HepG2 (cell line): ENCODE data around the gene HLA-C. TPM values are rescaled to one million over a fixed set of nuclear protein-coding genes. Genes with fewer than 3 reads are reported as not detected.

Source experiments
- ATAC-seq: fragments of 200-7000 bp; cut with Tn5 transposase; 3 replicates; pipeline ENCODE4 v1.9.1; 2020; ENCODE audit warnings: mild to moderate bottlenecking, moderate library complexity
- BruUV-seq: library from RNA; stranded (reverse); fragments of 400-500 nt; replicated peaks from 2 replicates; lab custom pipeline; 2021; lab: Mats Ljungman, UMichigan
- CTCF ChIA-PET: fragments of 300-600 bp; formaldehyde crosslinking; extraction: SDS; loops from one replicate; lab custom pipeline; 2021; ENCODE audit warnings: low total read pairs, inconsistent platforms, low intra/inter-chr PET ratio; lab: Yijun Ruan, JAX
- POLR2A ChIA-PET: fragments of 350-600 bp; sonication (Branson Sonifier 250); formaldehyde crosslinking; loops from one replicate; lab custom pipeline; 2020; ENCODE audit warnings: antibody characterized with exemption, inconsistent platforms; lab: Yijun Ruan, JAX
- DNase-seq: peaks from one replicate; pipeline ENCODE4 v3.0.0-alpha.2; 2015; ENCODE audit warnings: low spot score
- FAIRE-seq: peaks from 3 replicates; lab custom pipeline; 2011; peaks lifted over from hg19 to GRCh38; lab: Jason Lieb, UNC
- H2AFZ ChIP-seq: one replicate; pipeline ENCODE4 v1.6.1; 2011; ENCODE audit warnings: low read length, inconsistent platforms
- H3K27ac ChIP-seq: fragments of 300-600 bp; 3 replicates; pipeline ENCODE4 v1.8.0; 2011; ENCODE audit warnings: mixed run types, mild to moderate bottlenecking, mixed read lengths, low read length, inconsistent platforms; ENCODE audit not compliant: insufficient read depth; ENCODE audit errors: extremely low read length
- H3K27me3 ChIP-seq, 2 experiments: fragments of 200-600 bp in 1 of 2; 2 replicates in 1 of 2; 3 replicates in 1 of 2; pipeline versions ENCODE4 v1.6.0 to v1.8.0; 2011; ENCODE audit warnings: low read length in 2 of 2, mild to moderate bottlenecking in 2 of 2, moderate library complexity in 2 of 2, inconsistent platforms in 1 of 2; ENCODE audit not compliant: insufficient read depth in 2 of 2, control insufficient read depth in 1 of 2
- H3K36me3 ChIP-seq, 2 experiments: fragments of 200-600 bp in 1 of 2; replicated peaks in 1 of 2; 2 replicates in 1 of 2; 3 replicates in 1 of 2; pipeline versions ENCODE4 v1.5.1 to v1.8.0; 2011; ENCODE audit warnings: low read length in 2 of 2, inconsistent platforms in 1 of 2; ENCODE audit not compliant: insufficient read depth in 2 of 2, control insufficient read depth in 1 of 2
- H3K4me1 ChIP-seq: 2 replicates; pipeline ENCODE4 v1.5.1; 2012; ENCODE audit warnings: low read length, inconsistent platforms; ENCODE audit not compliant: insufficient read depth
- H3K4me2 ChIP-seq: 2 replicates; pipeline ENCODE4 v1.6.0; 2011; ENCODE audit warnings: low read depth, low read length, inconsistent platforms
- H3K4me3 ChIP-seq, 3 experiments: fragments of 200-600 bp in 1 of 3; sonication (generic), shearing (Covaris generic) in 1 of 3; replicated peaks in 1 of 3; 2 replicates each; pipeline ENCODE4 v1.5.1; 2011 to 2016; ENCODE audit warnings: low read length in 3 of 3, inconsistent platforms in 2 of 3, low read depth in 2 of 3, mild to moderate bottlenecking in 2 of 3, control low read depth in 1 of 3, mixed read lengths in 1 of 3; ENCODE audit not compliant: insufficient read depth in 1 of 3
- H3K79me2 ChIP-seq: one replicate; pipeline ENCODE4 v1.6.1; 2011; ENCODE audit warnings: low read length, inconsistent platforms; ENCODE audit not compliant: insufficient read depth
- H3K9ac ChIP-seq: 2 replicates; pipeline ENCODE4 v1.6.0; 2011; ENCODE audit warnings: mild to moderate bottlenecking, low read depth, low read length, inconsistent platforms; ENCODE audit not compliant: insufficient read depth
- H3K9me3 ChIP-seq: 2 replicates; pipeline ENCODE4 v1.5.1; 2012; ENCODE audit warnings: mild to moderate bottlenecking, low read length
- H4K20me1 ChIP-seq: 2 replicates; pipeline ENCODE4 v1.6.0; 2011; ENCODE audit warnings: inconsistent platforms, mild to moderate bottlenecking, low read length, moderate library complexity; ENCODE audit not compliant: insufficient read depth
- CEBPB ChIP-seq: IDR thresholded peaks from 2 replicates; pipeline ENCODE4 v1.6.1; 2011; ENCODE audit warnings: low read depth, low read length, improper control_type of control experiment, borderline replicate concordance
- HDAC6 ChIP-seq: fragments of 200-600 bp; sonication (generic); IDR thresholded peaks from 2 replicates; pipeline ENCODE4 v1.7.0; 2017; ENCODE audit warnings: mild to moderate bottlenecking, antibody characterized with exemption, low read length, low read depth
- SRSF4 ChIP-seq: fragments of 200-400 bp; formaldehyde crosslinking; IDR thresholded peaks from one replicate; pipeline ENCODE4 v1.6.1; 2018; ENCODE audit warnings: mild to moderate bottlenecking, low read depth, low read length, moderate library complexity; ENCODE audit not compliant: poor library complexity, severe bottlenecking
- ZNF660 ChIP-seq: sonication (generic); formaldehyde crosslinking; IDR thresholded peaks from 2 replicates; pipeline ENCODE4 v1.5.1; 2020; ENCODE audit warnings: mild to moderate bottlenecking, low read depth, missing genetic modification reagents, borderline replicate concordance
- WGBS: methylation state at CpG from one replicate; pipeline ENCODE4 v1.1.6; 2017; ENCODE audit warnings: low lambda C conversion rate; 5-methylcytosine and 5-hydroxymethylcytosine counted together
- in situ Hi-C: cut with HindIII; loops from 2 replicates; pipeline ENCODE4 v1.10.0; 2017; ENCODE audit warnings: low pct_unique_long_range_greater_than_20kb; ENCODE audit not compliant: extremely low pct_ligation_motif_present
- intact Hi-C: fragments of 100-400 bp; cut with micrococcal nuclease; formaldehyde crosslinking; loops from one replicate; pipeline ENCODE4 v1.10.0; 2022; ENCODE audit not compliant: unreplicated experiment
- polyA plus RNA-seq, 8 experiments: library from polyadenylated mRNA; depleted of rRNA in 3 of 8; stranded (reverse) in 7 of 8; unstranded in 1 of 8; fragments of >200 nt; fragmentation: Illumina TruSeq in 4 of 8; extraction: Trizol in 4 of 8; gene quantifications; 2 replicates each; pipeline versions ENCODE4 v1.2.1 to v1.2.3, GENCODE V29; 2011 to 2016; ENCODE audit warnings: low read depth in 4 of 8, missing spikeins in 1 of 8, mixed read lengths in 1 of 8; ENCODE audit not compliant: insufficient read depth in 1 of 8
- total RNA-seq, 5 experiments: library from RNA; depleted of rRNA; stranded (reverse); fragments of >200 nt; fragmentation: Illumina TruSeq; extraction: Trizol; gene quantifications; 2 replicates each; pipeline ENCODE4 v1.2.3, GENCODE V29; 2016; ENCODE audit warnings: low read depth in 1 of 5
- TF ChIP-seq, protein P1 (sequence below): sonication (generic); IDR thresholded peaks from 2 replicates; pipeline ENCODE4 v1.6.1; 2016; ENCODE audit warnings: low read depth, borderline replicate concordance
- TF ChIP-seq, protein P2 (sequence below): sonication (generic); formaldehyde crosslinking; IDR thresholded peaks from 2 replicates; pipeline ENCODE4 v1.5.0; 2020; ENCODE audit warnings: mild to moderate bottlenecking, low read depth, missing genetic modification reagents, borderline replicate concordance

Gene HLA-C
- total and polyA plus RNA-seq, 2 of the 13 experiments (the other 11 are each of a cell fraction or from before 2014, with no cell fraction given) = 77.1 to 155 TPM

DNA sequence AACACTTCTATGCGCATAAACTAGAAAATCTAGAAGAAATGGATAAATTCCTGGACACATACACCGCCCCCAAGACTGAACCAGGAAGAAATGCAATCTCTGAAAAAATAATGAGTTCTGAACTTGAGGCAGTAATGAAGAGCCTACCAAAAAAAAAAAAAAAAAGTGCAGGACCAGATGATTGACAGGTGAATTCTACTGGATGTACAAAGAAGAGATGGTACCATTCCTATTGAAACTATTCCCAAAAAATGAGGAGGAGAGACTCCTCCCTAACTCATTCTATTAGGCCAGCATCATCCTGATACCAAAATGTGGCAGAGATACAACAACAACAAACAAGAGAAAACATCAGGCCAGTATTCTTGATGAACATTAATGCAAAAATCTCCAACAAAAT is 22.7 kb downstream of the HLA-C start:
- H3K27me3 ChIP-seq = peaks cover 0 to 7% of the 10 kb centered on the region in 2 experiments; a peak in 2 of 5 replicates
- H3K36me3 ChIP-seq = no peaks in the 10 kb centered on the region
- FAIRE-seq (no peak), ATAC-seq (no peak), DNase-seq (no peak)
- intact Hi-C loops (no loop called here), in situ Hi-C loops (no loop called here)
- no peaks in the 10 kb centered on the region for H3K79me2 ChIP-seq
- H3K27ac ChIP-seq = no peak overlapping the region
- peaks cover 9% of the 10 kb centered on the region; the same call in 1 of the 2 replicates for H3K4me1 ChIP-seq
- no peak overlapping the region for H3K9ac ChIP-seq
- POLR2A ChIA-PET = no interaction called here
- H4K20me1 ChIP-seq = no peaks in the 10 kb centered on the region
- CTCF ChIA-PET = no interaction called here
- BruUV-seq = no TSS peak
- no peak overlapping the region for H3K4me2 ChIP-seq
- WGBS = 2% methylated on average over 2 of the region's 2 CpGs
- H2AFZ ChIP-seq = no peak overlapping the region
- H3K9me3 ChIP-seq = no peaks in the 10 kb centered on the region
- TF ChIP-seq, protein P1, sequence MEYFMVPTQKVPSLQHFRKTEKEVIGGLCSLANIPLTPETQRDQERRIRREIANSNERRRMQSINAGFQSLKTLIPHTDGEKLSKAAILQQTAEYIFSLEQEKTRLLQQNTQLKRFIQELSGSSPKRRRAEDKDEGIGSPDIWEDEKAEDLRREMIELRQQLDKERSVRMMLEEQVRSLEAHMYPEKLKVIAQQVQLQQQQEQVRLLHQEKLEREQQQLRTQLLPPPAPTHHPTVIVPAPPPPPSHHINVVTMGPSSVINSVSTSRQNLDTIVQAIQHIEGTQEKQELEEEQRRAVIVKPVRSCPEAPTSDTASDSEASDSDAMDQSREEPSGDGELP = no peak
- TF ChIP-seq HDAC6 = no peak
- TF ChIP-seq, protein P2, sequence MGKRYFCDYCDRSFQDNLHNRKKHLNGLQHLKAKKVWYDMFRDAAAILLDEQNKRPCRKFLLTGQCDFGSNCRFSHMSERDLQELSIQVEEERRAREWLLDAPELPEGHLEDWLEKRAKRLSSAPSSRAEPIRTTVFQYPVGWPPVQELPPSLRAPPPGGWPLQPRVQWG (CRISPR knock-in tag) = no peak
- TF ChIP-seq ZNF660 = no peak
- no peak overlapping the region for H3K4me3 ChIP-seq

DNA sequence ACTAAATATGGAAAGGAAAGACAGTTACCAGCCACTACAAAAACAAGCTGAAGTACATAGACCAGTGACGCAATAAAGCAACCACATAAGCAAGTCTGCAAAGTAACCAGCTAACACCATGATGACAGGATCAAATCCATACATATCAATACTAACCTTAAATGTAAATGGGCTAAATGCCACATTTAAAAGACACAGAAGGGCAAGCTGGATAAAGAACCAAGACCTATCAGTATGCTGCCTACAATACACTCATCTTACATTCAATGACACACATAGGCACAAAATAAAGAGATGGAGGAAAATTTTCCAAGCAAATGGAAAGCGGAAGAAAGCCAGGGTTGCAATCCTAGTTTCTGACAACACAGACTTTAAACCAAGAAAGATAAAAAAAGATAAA is 24.1 kb downstream of the HLA-C start:
- in situ Hi-C loops (no loop called here), intact Hi-C loops (no loop called here)
- Histone ChIP-seq H3K27me3 (peaks cover 0 to 7% of the 10 kb centered on the region in 2 experiments; a peak in 3 of 5 replicates), H3K9me3 (no peaks in the 10 kb centered on the region), H3K9ac (no peak overlapping the region), H4K20me1 (no peaks in the 10 kb centered on the region), H3K4me1 (peaks cover 9% of the 10 kb centered on the region; the same call in 1 of the 2 replicates), H3K27ac (no peak overlapping the region), H2AFZ (no peak overlapping the region), H3K79me2 (no peaks in the 10 kb centered on the region), H3K36me3 (no peaks in the 10 kb centered on the region), H3K4me3 (no peak overlapping the region), H3K4me2 (no peak overlapping the region)
- FAIRE-seq = no peak
- no peak for DNase-seq
- ChIA-PET CTCF (no interaction called here), POLR2A (no interaction called here)
- no peak for ATAC-seq
- no TSS peak for BruUV-seq
- TF ChIP-seq SRSF4 (no peak), CEBPB (peak; percentile 47; the same call in 1 of the 2 replicates)
- WGBS = 43% methylated on average over 2 of the region's 2 CpGs
